K562 (cell line): ENCODE results near the gene DNASE2. TPM values are rescaled to one million over a fixed set of nuclear protein-coding genes. Genes with fewer than 3 reads are reported as not detected.

Experiments
- ELF1 ChIP-seq: fragments of 200-800 bp; sonication (Bioruptor generic); IDR thresholded peaks from 2 replicates; pipeline ENCODE4 v1.6.1; 2016; ENCODE audit warnings: missing genetic modification characterization, missing compliant biosample characterization
- FIP1L1 ChIP-seq: fragments of 200-400 bp; formaldehyde crosslinking; IDR thresholded peaks from 2 replicates; pipeline ENCODE4 v1.6.1; 2018; ENCODE audit warnings: mild to moderate bottlenecking, low read depth, low read length; ENCODE audit not compliant: poor library complexity, severe bottlenecking
- FOXP1 ChIP-seq: sonication (generic); formaldehyde crosslinking; IDR thresholded peaks from 2 replicates; pipeline ENCODE4 v1.8.0; 2022; ENCODE audit warnings: mild to moderate bottlenecking, missing genetic modification reagents
- GABPA ChIP-seq: fragments of 200-800 bp; sonication (Bioruptor generic); conservative IDR thresholded peaks from 2 replicates; pipeline ENCODE4 v1.6.1; 2016; ENCODE audit warnings: low read depth, missing genetic modification characterization, missing compliant biosample characterization
- HDAC2 ChIP-seq: fragments of 450-650 bp; IDR thresholded peaks from 2 replicates; pipeline ENCODE4 v1.6.1; 2016; ENCODE audit warnings: mild to moderate bottlenecking
- HDAC8 ChIP-seq: fragments of 450-650 bp; IDR thresholded peaks from 2 replicates; pipeline ENCODE4 v1.6.1; 2016; ENCODE audit warnings: mild to moderate bottlenecking, missing genetic modification characterization, moderate library complexity, missing compliant biosample characterization
- HIVEP1 ChIP-seq: fragments of 250-450 bp; sonication (Bioruptor Pico); IDR thresholded peaks from 2 replicates; pipeline ENCODE4 v1.4.0; 2020; ENCODE audit warnings: mild to moderate bottlenecking
- L3MBTL2 ChIP-seq: fragments of 450-650 bp; IDR thresholded peaks from 2 replicates; pipeline ENCODE4 v1.6.1; 2016; ENCODE audit warnings: mild to moderate bottlenecking, moderate library complexity
- MCM5 ChIP-seq: fragments of 450-650 bp; IDR thresholded peaks from 2 replicates; pipeline ENCODE4 v1.6.1; 2016; ENCODE audit warnings: low read depth
- POLR2H ChIP-seq: IDR thresholded peaks from 2 replicates; pipeline ENCODE4 v1.6.1; 2016; ENCODE audit warnings: missing genetic modification characterization, low read depth, mild to moderate bottlenecking, control low read depth, missing compliant biosample characterization, moderate library complexity
- XRCC4 ChIP-seq: IDR thresholded peaks from one replicate; pipeline ENCODE4 v1.6.1; 2011; ENCODE audit not compliant: insufficient read depth, insufficient read length; ENCODE audit errors: extremely low read depth
- ZC3H11A ChIP-seq: IDR thresholded peaks from 2 replicates; pipeline ENCODE4 v1.6.1; 2012; ENCODE audit warnings: low read depth, low read length, improper control_type of control experiment
- ZFP1 ChIP-seq: fragments of 450-650 bp; formaldehyde crosslinking; IDR thresholded peaks from 2 replicates; pipeline ENCODE4 v1.4.0; 2020; ENCODE audit warnings: mild to moderate bottlenecking, mixed read lengths
- ZFP30 ChIP-seq: fragments of 250-450 bp; sonication (Bioruptor Pico); IDR thresholded peaks from 2 replicates; pipeline ENCODE4 v1.8.0; 2022; ENCODE audit warnings: moderate library complexity, mild to moderate bottlenecking, inconsistent platforms, borderline replicate concordance
- ZNF134 ChIP-seq: fragments of 250-450 bp; sonication (Bioruptor Pico); conservative IDR thresholded peaks from 2 replicates; pipeline ENCODE4 v1.4.0; 2020
- polyA plus RNA-seq, 8 experiments: library from polyadenylated mRNA; depleted of rRNA in 4 of 8; stranded (reverse) in 5 of 8; unstranded in 3 of 8; fragments of >200 nt; fragmentation: Nextera tagmentation in 2 of 8; fragmentation: Illumina TruSeq in 1 of 8; extraction: Ambion mirVana in 2 of 8; extraction: Trizol in 1 of 8; gene quantifications; 2 replicates each; pipeline versions ENCODE4 v1.2.1 to v1.2.3, GENCODE V29; 2011 to 2014; ENCODE audit warnings: inconsistent platforms in 1 of 8, missing spikeins in 1 of 8
- total RNA-seq, 7 experiments: library from RNA; depleted of rRNA in 6 of 7; stranded (reverse); fragments of >200 nt in 6 of 7; fragmentation: Illumina TruSeq in 2 of 7; extraction: Trizol in 2 of 7; gene quantifications; 2 replicates each; pipeline versions ENCODE4 v1.2.1 to v1.2.3, GENCODE V29; 2011 to 2021; ENCODE audit warnings: low replicate concordance in 1 of 7
- TF ChIP-seq, protein P1 (sequence below): fragments of 200-400 bp; formaldehyde crosslinking; IDR thresholded peaks from 2 replicates; pipeline ENCODE4 v1.6.1; 2017; ENCODE audit warnings: mild to moderate bottlenecking, low read depth, low read length, moderate library complexity
- TF ChIP-seq, protein P2 (sequence below): fragments of 450-650 bp; formaldehyde crosslinking; conservative IDR thresholded peaks from 2 replicates; pipeline ENCODE4 v1.4.0; 2022; ENCODE audit warnings: mild to moderate bottlenecking, missing genetic modification characterization
- TF ChIP-seq, protein P3 (sequence below): fragments of 450-650 bp; IDR thresholded peaks from 2 replicates; pipeline ENCODE4 v1.6.1; 2018; ENCODE audit not compliant: partially characterized antibody
- TF ChIP-seq, protein P4 (sequence below): sonication (generic); formaldehyde crosslinking; IDR thresholded peaks from 2 replicates; pipeline ENCODE4 v1.8.0; 2022; ENCODE audit warnings: mild to moderate bottlenecking, missing genetic modification reagents

DNASE2 gene
- total and polyA plus RNA-seq, 9 of the 15 experiments (the other 6 are each of a cell fraction or from before 2014, with no cell fraction given): 4.4 to 27.0 (median 20.2) TPM

DNA sequence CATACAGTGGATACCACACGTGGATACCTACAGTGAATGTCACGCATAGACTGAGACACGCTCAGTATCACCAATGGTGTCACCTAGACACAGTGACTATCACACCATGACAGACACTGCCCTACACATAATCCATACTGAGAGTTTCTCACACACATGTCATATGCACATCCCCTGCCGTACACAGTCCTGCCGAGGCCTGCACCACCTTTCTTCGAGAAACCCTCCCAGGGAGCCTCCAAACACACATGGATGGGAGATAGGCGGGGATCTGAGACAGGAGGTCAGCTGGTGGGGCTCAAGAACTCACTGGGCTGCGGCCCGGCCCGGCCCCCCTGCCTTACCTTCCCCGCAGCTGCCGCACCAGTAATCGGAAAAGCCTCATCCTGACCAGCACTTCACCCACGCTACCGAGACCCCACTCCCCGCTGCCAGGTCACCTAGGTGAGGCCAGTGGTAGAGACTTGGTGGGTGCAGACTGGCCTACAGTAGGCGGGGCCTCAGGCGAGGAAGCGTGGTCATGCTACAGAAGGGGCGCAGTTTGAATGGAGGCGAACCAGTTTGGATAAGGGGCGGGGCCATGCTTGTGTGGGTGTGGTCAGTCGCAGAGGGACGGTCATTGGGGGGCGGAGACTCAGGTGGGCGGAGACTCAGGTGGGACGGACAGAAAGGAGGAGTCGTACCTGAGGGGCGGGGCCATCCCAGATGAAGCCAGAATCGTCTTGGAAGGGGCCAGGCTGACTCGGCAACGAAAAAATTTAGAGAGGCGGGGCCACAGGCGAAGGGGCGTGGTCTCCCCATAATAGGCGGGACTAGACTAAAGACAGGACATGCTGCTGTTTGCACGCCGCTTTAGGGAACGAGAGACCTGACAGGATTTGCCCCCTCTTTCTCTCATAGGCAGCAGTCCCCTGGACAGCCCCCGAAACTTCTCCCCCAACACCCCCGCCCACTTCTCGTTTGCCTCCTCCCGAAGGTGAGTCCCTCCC lies 40.9 kb downstream of the DNASE2 start (continued):
- TF ChIP-seq L3MBTL2 (no peak), HDAC8 (tag) (no peak), ZFP1 (CRISPR knock-in tag) (no peak), GABPA (tag) (no peak), HIVEP1 (CRISPR knock-in tag) (no peak), FOXP1 (no peak), ZC3H11A (no peak), ZFP30 (CRISPR knock-in tag) (no peak), HDAC2 (0 out of 2 replicates have a peak, but pooled peaks have one; percentile 12), ELF1 (no peak), ZNF134 (CRISPR knock-in tag) (no peak), POLR2H (tag) (no peak), XRCC4 (no peak), FIP1L1 (no peak), MCM5 (no peak)
- TF ChIP-seq, protein P1, sequence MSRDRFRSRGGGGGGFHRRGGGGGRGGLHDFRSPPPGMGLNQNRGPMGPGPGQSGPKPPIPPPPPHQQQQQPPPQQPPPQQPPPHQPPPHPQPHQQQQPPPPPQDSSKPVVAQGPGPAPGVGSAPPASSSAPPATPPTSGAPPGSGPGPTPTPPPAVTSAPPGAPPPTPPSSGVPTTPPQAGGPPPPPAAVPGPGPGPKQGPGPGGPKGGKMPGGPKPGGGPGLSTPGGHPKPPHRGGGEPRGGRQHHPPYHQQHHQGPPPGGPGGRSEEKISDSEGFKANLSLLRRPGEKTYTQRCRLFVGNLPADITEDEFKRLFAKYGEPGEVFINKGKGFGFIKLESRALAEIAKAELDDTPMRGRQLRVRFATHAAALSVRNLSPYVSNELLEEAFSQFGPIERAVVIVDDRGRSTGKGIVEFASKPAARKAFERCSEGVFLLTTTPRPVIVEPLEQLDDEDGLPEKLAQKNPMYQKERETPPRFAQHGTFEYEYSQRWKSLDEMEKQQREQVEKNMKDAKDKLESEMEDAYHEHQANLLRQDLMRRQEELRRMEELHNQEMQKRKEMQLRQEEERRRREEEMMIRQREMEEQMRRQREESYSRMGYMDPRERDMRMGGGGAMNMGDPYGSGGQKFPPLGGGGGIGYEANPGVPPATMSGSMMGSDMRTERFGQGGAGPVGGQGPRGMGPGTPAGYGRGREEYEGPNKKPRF: no peak
- TF ChIP-seq, protein P2, sequence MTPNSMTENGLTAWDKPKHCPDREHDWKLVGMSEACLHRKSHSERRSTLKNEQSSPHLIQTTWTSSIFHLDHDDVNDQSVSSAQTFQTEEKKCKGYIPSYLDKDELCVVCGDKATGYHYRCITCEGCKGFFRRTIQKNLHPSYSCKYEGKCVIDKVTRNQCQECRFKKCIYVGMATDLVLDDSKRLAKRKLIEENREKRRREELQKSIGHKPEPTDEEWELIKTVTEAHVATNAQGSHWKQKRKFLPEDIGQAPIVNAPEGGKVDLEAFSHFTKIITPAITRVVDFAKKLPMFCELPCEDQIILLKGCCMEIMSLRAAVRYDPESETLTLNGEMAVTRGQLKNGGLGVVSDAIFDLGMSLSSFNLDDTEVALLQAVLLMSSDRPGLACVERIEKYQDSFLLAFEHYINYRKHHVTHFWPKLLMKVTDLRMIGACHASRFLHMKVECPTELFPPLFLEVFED (CRISPR knock-in tag): no peak
- TF ChIP-seq, protein P3, sequence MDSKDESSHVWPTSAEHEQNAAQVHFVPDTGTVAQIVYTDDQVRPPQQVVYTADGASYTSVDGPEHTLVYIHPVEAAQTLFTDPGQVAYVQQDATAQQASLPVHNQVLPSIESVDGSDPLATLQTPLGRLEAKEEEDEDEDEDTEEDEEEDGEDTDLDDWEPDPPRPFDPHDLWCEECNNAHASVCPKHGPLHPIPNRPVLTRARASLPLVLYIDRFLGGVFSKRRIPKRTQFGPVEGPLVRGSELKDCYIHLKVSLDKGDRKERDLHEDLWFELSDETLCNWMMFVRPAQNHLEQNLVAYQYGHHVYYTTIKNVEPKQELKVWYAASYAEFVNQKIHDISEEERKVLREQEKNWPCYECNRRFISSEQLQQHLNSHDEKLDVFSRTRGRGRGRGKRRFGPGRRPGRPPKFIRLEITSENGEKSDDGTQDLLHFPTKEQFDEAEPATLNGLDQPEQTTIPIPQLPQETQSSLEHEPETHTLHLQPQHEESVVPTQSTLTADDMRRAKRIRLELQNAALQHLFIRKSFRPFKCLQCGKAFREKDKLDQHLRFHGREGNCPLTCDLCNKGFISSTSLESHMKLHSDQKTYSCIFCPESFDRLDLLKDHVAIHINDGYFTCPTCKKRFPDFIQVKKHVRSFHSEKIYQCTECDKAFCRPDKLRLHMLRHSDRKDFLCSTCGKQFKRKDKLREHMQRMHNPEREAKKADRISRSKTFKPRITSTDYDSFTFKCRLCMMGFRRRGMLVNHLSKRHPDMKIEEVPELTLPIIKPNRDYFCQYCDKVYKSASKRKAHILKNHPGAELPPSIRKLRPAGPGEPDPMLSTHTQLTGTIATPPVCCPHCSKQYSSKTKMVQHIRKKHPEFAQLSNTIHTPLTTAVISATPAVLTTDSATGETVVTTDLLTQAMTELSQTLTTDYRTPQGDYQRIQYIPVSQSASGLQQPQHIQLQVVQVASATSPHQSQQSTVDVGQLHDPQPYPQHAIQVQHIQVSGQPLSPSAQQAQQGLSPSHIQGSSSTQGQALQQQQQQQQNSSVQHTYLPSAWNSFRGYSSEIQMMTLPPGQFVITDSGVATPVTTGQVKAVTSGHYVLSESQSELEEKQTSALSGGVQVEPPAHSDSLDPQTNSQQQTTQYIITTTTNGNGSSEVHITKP: peak; percentile 17
- TF ChIP-seq, protein P4, sequence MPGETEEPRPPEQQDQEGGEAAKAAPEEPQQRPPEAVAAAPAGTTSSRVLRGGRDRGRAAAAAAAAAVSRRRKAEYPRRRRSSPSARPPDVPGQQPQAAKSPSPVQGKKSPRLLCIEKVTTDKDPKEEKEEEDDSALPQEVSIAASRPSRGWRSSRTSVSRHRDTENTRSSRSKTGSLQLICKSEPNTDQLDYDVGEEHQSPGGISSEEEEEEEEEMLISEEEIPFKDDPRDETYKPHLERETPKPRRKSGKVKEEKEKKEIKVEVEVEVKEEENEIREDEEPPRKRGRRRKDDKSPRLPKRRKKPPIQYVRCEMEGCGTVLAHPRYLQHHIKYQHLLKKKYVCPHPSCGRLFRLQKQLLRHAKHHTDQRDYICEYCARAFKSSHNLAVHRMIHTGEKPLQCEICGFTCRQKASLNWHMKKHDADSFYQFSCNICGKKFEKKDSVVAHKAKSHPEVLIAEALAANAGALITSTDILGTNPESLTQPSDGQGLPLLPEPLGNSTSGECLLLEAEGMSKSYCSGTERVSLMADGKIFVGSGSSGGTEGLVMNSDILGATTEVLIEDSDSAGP: no peak
